OCI-M1 (cell line): ENCODE measurements around the gene HCFC1.
A peak's percentile ranks its signal among the peaks of the same experiment; 100 is the strongest.

Experiments used
- DNase-seq: peaks from one replicate; lab custom pipeline; 2025; lab: John Stamatoyannopoulos, UW

Gene HCFC1

DNA sequence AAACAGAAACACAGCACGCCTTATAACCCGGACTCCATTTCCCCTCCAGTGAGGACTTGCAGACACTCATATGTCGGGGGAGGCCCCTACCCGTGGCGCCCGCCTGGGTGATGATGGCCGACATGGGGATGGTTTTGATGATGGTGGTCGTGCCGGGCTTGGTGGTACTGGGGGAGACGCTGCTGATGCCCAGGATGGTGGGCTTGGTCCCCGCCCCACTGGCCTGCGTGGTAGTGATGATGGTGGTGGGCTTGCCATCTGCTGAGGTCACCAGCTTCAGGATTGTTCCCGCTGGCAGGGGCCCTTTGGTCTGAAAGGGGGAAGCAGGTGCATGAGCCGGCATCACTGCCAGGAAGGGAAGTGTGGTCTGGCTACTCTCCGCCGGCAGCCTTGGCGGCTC lies 14.4 kb downstream of the HCFC1 start:
- no peak for DNase-seq

- no peak for DNase-seq
These were observed 15.3 kb downstream of the HCFC1 start for GRCh38 chrX:153956044-153956907.

DNA sequence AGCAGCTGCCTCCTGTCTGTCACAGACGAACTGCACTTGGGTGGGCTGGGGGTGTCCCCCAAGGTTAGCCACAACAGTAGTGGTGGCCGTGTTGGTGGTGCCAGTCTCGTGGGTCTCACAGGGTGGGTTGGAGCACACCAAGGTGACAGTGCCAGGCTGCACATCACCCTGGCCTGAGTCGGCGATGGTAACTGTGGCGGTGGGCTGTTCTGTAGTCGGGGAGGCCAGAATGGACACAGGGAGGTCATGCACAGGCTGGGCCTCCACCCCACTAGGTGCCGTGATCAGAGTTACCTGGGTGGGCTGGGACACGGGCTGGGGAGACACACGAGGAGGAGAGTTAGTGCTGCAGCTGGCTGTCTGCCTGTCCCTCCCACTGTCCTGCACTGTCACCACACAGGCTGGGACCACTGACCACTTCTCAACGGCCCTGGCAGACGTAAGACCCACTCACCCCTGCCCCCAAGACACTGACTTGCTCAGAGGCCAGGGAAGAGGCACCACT lies 16.3 kb downstream of the HCFC1 start:
- no peak for DNase-seq

DNA sequence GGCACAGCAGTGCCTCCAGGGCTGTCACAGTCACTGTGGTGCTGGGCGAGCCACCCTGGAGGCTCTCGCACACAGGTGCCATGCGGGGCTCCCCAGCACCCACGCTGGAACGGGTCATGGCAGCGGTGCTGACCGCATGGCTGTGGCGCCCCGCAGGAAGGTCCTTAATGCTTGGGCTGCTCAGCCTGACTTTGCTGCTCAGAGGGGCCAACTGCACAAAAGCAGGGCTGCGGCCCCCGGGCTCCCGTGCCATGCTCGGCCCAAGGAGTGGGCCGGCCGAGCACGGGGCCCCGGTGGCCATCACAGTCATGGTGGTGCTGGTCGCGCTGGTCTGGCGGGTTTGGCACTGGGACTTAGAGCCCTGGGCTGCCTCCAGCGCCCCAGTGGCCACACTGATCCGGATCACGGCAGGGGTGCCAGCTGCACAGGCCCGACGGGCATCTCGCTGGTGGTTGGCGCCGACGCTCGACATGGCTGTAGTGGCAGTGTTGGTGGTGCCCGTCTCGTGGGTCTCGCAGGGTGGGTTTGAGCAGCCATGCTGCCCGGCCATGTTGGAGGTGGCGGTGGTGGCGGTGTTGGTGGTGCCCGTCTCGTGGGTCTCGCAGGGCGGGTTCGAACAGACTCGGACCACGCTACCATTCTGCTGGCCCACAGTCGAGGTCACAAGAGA lies 16.9 kb downstream of the HCFC1 start:
- DNase-seq, result no peak

- DNase-seq, result no peak
These were observed 17.6 kb downstream of the HCFC1 start for GRCh38 chrX:153953892-153954557.

DNA sequence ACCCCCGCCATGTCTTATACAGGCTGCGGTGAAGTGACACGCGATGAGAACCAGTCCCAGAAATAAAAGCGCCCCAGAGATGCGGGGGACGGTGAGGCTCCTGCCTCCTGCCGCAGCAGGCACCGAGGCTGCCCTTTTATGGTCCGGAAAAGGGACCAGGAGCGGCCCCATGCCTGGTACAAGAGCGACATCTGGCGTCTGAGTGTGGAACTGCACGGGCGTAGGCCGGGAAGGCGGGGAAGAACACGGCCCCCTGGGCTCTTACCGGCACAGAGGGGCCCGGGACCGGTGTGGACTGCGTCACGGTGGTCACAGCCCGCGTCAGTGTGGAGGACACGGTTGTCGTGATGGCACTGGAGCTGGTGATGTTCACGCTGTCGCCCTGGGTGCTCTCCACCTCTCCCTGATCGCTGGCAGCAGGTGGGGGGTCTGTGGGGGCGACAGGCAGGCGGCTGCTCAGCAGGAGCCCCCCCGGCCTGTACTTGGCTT lies 18.2 kb downstream of the HCFC1 start:
- peak; percentile 55 for DNase-seq

- DNase-seq, result no peak
These were observed 19.1 kb downstream of the HCFC1 start for GRCh38 chrX:153952373-153953026.

- no peak for DNase-seq
These were observed 19.8 kb downstream of the HCFC1 start for GRCh38 chrX:153951683-153952372.

DNA sequence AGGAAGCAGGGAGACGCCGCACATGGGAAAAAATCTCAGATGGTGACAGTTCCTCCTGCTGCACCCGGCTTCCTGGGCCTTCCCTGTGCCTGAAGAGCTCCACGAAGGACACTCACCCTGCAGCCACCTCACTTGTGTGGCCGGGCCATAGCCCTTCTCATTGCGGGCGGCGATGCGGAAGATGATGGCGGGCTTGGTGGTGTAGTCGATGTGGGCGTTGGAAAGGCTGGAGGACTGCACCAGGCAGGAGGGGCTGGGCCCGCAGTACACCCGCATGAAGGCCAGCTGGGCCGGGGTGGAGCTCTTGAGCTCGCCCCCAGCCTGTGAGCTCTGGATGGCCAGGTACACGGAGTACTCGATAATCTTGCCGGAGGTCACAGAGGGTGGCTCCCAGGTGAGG lies 21.5 kb downstream of the HCFC1 start:
- DNase-seq, result no peak

DNA sequence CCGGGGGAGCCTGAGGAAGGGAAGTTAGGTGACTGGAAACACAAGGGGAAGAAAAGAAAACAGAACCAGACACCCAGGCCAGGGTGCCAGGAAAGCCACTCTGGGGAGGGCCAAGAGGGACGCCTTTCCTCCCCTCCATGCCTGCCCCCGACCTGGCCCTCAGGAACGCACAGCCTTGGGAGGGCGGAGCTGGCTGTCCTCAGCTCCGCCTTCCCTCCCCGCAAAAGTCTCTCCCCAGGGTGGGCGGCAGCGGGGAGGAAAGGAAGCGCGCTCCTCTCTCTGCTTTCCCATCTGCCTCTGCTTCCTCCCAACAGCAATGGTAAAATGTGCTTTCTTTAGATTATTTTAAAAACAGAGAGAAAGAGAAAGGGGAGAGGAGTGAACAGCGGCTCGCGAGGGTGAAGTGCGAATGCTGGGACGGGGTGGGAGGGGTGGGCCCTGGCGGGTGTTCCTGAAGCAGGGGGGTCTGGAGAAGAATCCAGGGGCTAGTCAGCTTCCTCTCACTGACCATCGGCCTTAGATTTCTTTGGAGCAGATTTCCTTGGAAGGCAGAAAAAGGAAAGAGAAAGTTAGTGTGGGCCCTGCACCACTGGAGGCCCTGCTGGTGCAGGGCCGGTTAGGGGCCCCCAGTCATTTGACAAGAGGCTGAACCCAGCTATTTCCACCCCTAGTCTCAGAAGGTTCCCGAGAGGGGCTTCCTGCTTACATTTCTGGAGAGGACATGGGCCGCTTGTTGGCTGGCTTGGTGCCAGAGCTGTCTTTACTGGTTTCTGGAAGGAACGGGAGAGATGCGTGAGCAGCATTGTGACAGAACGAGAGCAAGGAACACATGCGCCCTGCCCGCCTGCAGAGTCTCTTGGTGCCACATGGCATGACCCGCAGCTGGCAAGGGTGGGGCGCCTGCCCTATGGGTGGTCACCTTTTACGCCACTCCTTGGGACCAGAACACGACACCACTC lies 22.5 kb downstream of the HCFC1 start:
- no peak for DNase-seq

DNA sequence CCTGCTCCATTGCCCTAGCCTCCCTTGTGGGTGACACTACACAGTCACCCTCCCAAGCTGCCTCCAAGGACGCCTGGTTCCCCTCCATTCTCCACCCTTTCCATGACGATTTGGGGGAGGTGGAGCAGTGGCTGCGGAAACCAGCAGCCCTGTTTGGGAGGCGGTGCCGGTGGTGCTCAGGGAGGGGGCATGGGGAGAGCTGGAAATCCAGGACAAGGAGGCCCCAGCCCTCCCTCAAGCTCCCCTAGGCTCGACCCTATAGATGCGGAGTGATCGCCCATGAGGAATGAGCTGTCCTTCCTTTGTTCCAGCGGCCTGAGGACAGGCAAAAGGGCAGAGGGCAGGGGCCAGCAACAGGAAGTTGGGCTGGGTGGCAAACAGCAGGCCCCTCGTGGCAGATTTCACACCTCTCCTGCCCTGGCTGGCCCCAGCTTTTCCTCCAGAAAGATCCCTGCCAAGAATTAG lies 23.6 kb downstream of the HCFC1 start:
- DNase-seq, result no peak

GRCh38 chrX:153947009-153947769 lies 24.4 kb downstream of the HCFC1 start:
- peak; percentile 89 for DNase-seq

- DNase-seq, result no peak
These were observed 25.4 kb downstream of the HCFC1 start for GRCh38 chrX:153945956-153946943.

- no peak for DNase-seq
These were observed 26.8 kb downstream of the HCFC1 start for GRCh38 chrX:153944800-153945150.

- peak; percentile 82 for DNase-seq
These were observed 27.3 kb downstream of the HCFC1 start, which contains the start of gene RENBP for GRCh38 chrX:153944140-153944799. Gene RENBP (minus strand): TSS chrX:153944643. CDS start chrX:153944610, 33 bp downstream.

DNA sequence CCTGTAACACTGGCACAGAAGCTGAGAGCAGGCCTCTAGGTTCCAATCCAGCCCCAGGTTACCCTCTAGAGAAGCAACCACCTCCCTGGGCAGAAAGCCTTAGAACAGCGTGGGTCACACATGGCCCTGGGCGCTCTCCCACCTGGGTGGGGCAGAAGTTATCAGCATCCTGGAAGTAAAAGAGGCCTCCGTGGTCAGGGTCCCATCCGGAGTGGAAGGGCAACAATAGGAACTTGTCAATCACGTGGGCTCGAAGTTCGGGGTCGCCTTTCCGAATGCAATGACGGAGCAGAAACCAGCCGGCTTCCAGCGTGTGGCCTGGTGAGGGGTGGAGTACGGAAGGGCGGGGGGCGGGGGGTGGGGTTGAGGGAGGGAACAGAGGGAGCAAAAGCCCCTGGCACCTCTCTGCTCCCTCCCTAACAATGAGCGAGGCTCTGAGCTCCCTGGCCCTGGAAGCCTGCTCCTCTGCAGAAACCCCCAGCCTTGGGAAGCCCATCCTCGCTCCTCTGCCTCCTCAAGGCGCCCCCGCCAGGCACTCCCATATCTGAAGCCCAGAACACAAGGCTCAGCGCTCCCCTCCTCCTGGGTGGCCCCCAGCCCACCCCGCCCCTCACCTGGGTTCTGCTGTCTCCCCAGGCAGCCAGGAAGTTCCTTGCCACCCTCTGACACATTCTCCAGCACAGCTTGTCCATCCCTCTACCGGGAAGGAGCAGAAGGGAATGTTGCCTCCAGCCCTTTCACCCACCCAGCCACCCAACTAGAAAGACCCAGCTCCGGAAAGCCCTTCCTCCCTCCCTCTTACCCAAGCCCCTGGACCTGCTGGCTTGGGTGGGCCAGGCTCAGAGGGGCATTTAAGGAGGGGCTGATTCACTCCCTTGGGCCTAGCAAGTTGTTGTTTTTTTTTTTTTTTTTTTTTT lies 30.0 kb downstream of the HCFC1 start:
- DNase-seq, result peak; percentile 50
